Endothelial cell of umbilical vein (primary cell): Measurements from ENCODE around the gene PKD1L1. TPM values are rescaled to one million over a fixed set of nuclear protein-coding genes. Genes with fewer than 3 reads are reported as not detected.

Experiments used
- BruUV-seq: library from RNA; stranded (reverse); fragments of 400-500 nt; replicated peaks from 2 replicates; lab custom pipeline; 2021; lab: Mats Ljungman, UMichigan
- CTCF ChIA-PET: fragments of 300-600, 350-600 bp; sonication (Branson Sonifier 250); formaldehyde crosslinking; loops from one replicate; lab custom pipeline; 2021; ENCODE audit warnings: antibody characterized with exemption, inconsistent platforms; lab: Charles Lee
- POLR2A ChIA-PET: fragments of 300-600, 350-600 bp; sonication (Branson Sonifier 250); formaldehyde crosslinking; loops from one replicate; lab custom pipeline; 2021; ENCODE audit warnings: antibody characterized with exemption, inconsistent platforms; lab: Charles Lee
- DNase-seq: peaks from one replicate; pipeline ENCODE4 v3.0.0-alpha.2; 2011; ENCODE audit warnings: low read depth, low spot score
- FAIRE-seq: peaks from 2 replicates; lab custom pipeline; 2011; peaks lifted over from hg19 to GRCh38; lab: Jason Lieb, UNC
- H2AFZ ChIP-seq: 2 replicates; pipeline ENCODE4 v1.6.0; 2012; ENCODE audit warnings: low read depth, low read length, control low read depth, inconsistent platforms
- H3K27ac ChIP-seq: 2 replicates; pipeline ENCODE4 v1.5.1; 2011; ENCODE audit warnings: low read depth, mild to moderate bottlenecking, control low read depth, low read length, moderate library complexity; ENCODE audit not compliant: insufficient read depth
- H3K27me3 ChIP-seq, 2 experiments: 2 replicates each; pipeline versions ENCODE4 v1.6.0 to v1.6.1; 2011; ENCODE audit warnings: low read length in 2 of 2, mixed read lengths in 1 of 2; ENCODE audit not compliant: control insufficient read depth in 2 of 2, insufficient read depth in 2 of 2
- H3K36me3 ChIP-seq, 2 experiments: 2 replicates in 1 of 2; 3 replicates in 1 of 2; pipeline ENCODE4 v1.5.1; 2011; ENCODE audit warnings: low read length in 2 of 2, mild to moderate bottlenecking in 1 of 2, moderate library complexity in 1 of 2; ENCODE audit not compliant: control insufficient read depth in 2 of 2, insufficient read depth in 2 of 2; ENCODE audit errors: extremely low read depth in 1 of 2
- H3K4me1 ChIP-seq: 3 replicates; pipeline ENCODE4 v1.5.1; 2011; ENCODE audit warnings: mild to moderate bottlenecking, low read length; ENCODE audit not compliant: control insufficient read depth, insufficient read depth; ENCODE audit errors: extremely low read depth
- H3K4me2 ChIP-seq: 2 replicates; pipeline ENCODE4 v1.6.1; 2011; ENCODE audit warnings: low read length, control low read depth, mixed read lengths; ENCODE audit not compliant: insufficient read depth
- H3K4me3 ChIP-seq, 3 experiments: fragments of 200-600 bp in 1 of 3; sonication (generic), shearing (Covaris generic) in 1 of 3; replicated peaks in 1 of 3; 2 replicates each; pipeline ENCODE4 v1.5.1; 2011 to 2016; ENCODE audit warnings: control low read depth in 3 of 3, low read length in 3 of 3, mild to moderate bottlenecking in 2 of 3, inconsistent platforms in 1 of 3, low read depth in 1 of 3, moderate library complexity in 1 of 3; ENCODE audit not compliant: insufficient read depth in 1 of 3
- H3K79me2 ChIP-seq: 2 replicates; pipeline ENCODE4 v1.6.0; 2012; ENCODE audit warnings: low read length, inconsistent platforms; ENCODE audit not compliant: control insufficient read depth, insufficient read depth
- H3K9ac ChIP-seq: replicated peaks from 2 replicates; pipeline ENCODE3; 2011; ENCODE audit warnings: low read length, control low read depth; ENCODE audit not compliant: insufficient read depth; ENCODE audit errors: extremely low read depth
- H3K9me1 ChIP-seq: replicated peaks from 3 replicates; pipeline ENCODE4 v1.6.0; 2011; ENCODE audit warnings: mild to moderate bottlenecking, low read length; ENCODE audit not compliant: control insufficient read depth, insufficient read depth; ENCODE audit errors: extremely low read depth
- H3K9me3 ChIP-seq: replicated peaks from 2 replicates; pipeline ENCODE4 v1.5.1; 2012; ENCODE audit warnings: low read length, inconsistent platforms; ENCODE audit not compliant: control insufficient read depth, insufficient read depth
- H4K20me1 ChIP-seq: replicated peaks from 2 replicates; pipeline ENCODE3; 2011; ENCODE audit warnings: mild to moderate bottlenecking, low read length; ENCODE audit not compliant: control insufficient read depth, insufficient read depth; ENCODE audit errors: extremely low read depth
- EZH2 ChIP-seq: IDR thresholded peaks from 2 replicates; pipeline ENCODE4 v1.6.1; 2012; ENCODE audit warnings: borderline replicate concordance, low read depth, mild to moderate bottlenecking, moderate library complexity, low read length, inconsistent platforms; ENCODE audit not compliant: severe bottlenecking
- FOS ChIP-seq: IDR thresholded peaks from 2 replicates; pipeline ENCODE4 v1.6.1; 2011; ENCODE audit warnings: mild to moderate bottlenecking, low read length, moderate library complexity, borderline replicate concordance; ENCODE audit not compliant: insufficient read depth
- GATA2 ChIP-seq: IDR thresholded peaks from 2 replicates; pipeline ENCODE4 v1.7.0; 2011; ENCODE audit warnings: low read depth, mild to moderate bottlenecking, moderate library complexity, mixed read lengths, low read length; ENCODE audit not compliant: insufficient read length, insufficient read depth
- JUN ChIP-seq: IDR thresholded peaks from 2 replicates; pipeline ENCODE4 v1.6.1; 2011; ENCODE audit warnings: borderline replicate concordance, low read depth; ENCODE audit not compliant: insufficient read length, insufficient read depth
- MAX ChIP-seq: IDR thresholded peaks from 2 replicates; pipeline ENCODE4 v1.6.1; 2011; ENCODE audit not compliant: insufficient read depth, insufficient read length
- MYC ChIP-seq: IDR thresholded peaks from one replicate; pipeline ENCODE4 v1.6.1; 2011; ENCODE audit warnings: mild to moderate bottlenecking, low read depth, low read length
- POLR2A ChIP-seq: IDR thresholded peaks from 2 replicates; pipeline ENCODE4 v1.6.1; 2012; ENCODE audit warnings: low read depth, mild to moderate bottlenecking, control low read depth, low read length
- POLR2AphosphoS5 ChIP-seq: IDR thresholded peaks from 2 replicates; pipeline ENCODE4 v1.6.1; 2012; ENCODE audit warnings: low read depth, mild to moderate bottlenecking, control low read depth, low read length, moderate library complexity; ENCODE audit not compliant: insufficient read depth
- dilution Hi-C: fragments of 300-500 bp; cut with MboI; formaldehyde crosslinking; loops from one replicate; pipeline ENCODE4 v1.15.0; 2019; ENCODE audit warnings: low sequenced_read_pairs; ENCODE audit not compliant: extremely low pct_ligation_motif_present
- intact Hi-C: fragments of 100-400 bp; cut with micrococcal nuclease; formaldehyde crosslinking; loops from one replicate; pipeline ENCODE4 v1.10.0; 2022
- polyA plus RNA-seq, 4 experiments: library from polyadenylated mRNA; depleted of rRNA in 3 of 4; stranded (reverse) in 3 of 4; unstranded in 1 of 4; fragments of >200 nt; gene quantifications; 2 replicates each; pipeline versions ENCODE4 v1.2.1 to v1.2.3, GENCODE V29; 2011 to 2012; ENCODE audit warnings: missing spikeins in 1 of 4
- total RNA-seq: library from RNA; stranded (reverse); gene quantifications from 2 replicates; pipeline ENCODE4 v1.2.3, GENCODE V29; 2021
- TF ChIP-seq, protein P1 (sequence below), 2 donors: IDR thresholded peaks; 1 replicate in 1 of 2; 2 replicates in 1 of 2; pipeline ENCODE4 v1.5.1; 2011; ENCODE audit warnings: low read length in 2 of 2, mild to moderate bottlenecking in 2 of 2, moderate library complexity in 2 of 2, control low read depth in 1 of 2, inconsistent platforms in 1 of 2, low read depth in 1 of 2; ENCODE audit not compliant: insufficient read depth in 1 of 2; ENCODE audit errors: extremely low read depth in 1 of 2

PKD1L1 gene
- total and polyA plus RNA-seq, 2 donors (not counting 3 experiments of a cell fraction or from before 2014, with no cell fraction given), result 4.1 to 5.9 TPM

DNA sequence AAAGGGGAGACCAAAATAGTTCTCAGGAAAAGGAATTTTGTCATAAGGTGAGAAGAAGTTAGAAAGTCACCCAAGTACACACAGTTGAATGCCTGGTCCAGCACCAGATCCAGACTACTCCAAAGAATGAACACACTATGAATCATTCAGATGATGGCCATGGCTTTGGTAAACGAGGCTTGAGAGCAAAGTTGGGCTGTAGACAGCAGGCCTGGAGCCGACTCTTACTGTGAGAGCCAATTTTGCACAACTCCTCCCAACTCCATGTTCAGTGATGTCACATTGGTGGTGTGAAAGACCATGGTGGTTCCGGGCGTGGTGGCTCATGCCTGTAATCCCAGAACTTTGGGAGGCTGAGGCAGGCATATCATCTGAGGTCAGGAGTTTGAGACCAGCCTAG is 131.6 kb downstream of the PKD1L1 start:
- Histone ChIP-seq H3K4me2 (no peak overlapping the region), H3K4me1 (no peaks in the 10 kb centered on the region), H3K9me3 (no peaks in the 10 kb centered on the region), H4K20me1 (no peaks in the 10 kb centered on the region), H3K27me3 (no peaks in the 10 kb centered on the region), H3K36me3 (no peaks in the 10 kb centered on the region), H3K27ac (no peak overlapping the region), H3K79me2 (no peaks in the 10 kb centered on the region), H2AFZ (no peak overlapping the region), H3K9me1 (no peaks in the 10 kb centered on the region), H3K9ac (no peak overlapping the region), H3K4me3 (no peak overlapping the region)
- TF ChIP-seq POLR2A, result no peak
- TF ChIP-seq EZH2, result no peak
- TF ChIP-seq MAX, result no peak
- TF ChIP-seq MYC, result no peak
- TF ChIP-seq GATA2, result no peak
- TF ChIP-seq JUN, result no peak
- TF ChIP-seq POLR2AphosphoS5, result no peak
- dilution Hi-C loops (no loop called here), intact Hi-C loops (loop anchor here (5.0 kb wide), 1 partner anchor 164 kb away; no protein-coding TSS in a partner anchor)
- DNase-seq, result no peak
- ChIA-PET CTCF (interaction anchor here (3.9 kb wide), 1 partner anchor 550 kb away, joined by 20 read pairs; no protein-coding TSS in a partner anchor), POLR2A (no interaction called here)
- no peak for FAIRE-seq
- BruUV-seq, result no TSS peak

GRCh38 chr7:47815867-47816266 is 132.4 kb downstream of the PKD1L1 start:
- DNase-seq (no peak), FAIRE-seq (no peak)
- Histone ChIP-seq H2AFZ (no peak overlapping the region), H3K79me2 (no peaks in the 10 kb centered on the region), H3K9ac (no peak overlapping the region), H3K9me3 (no peaks in the 10 kb centered on the region), H3K4me3 (no peak overlapping the region), H3K27me3 (no peaks in the 10 kb centered on the region), H4K20me1 (no peaks in the 10 kb centered on the region), H3K36me3 (no peaks in the 10 kb centered on the region), H3K4me1 (no peaks in the 10 kb centered on the region), H3K4me2 (no peak overlapping the region), H3K27ac (no peak overlapping the region), H3K9me1 (no peaks in the 10 kb centered on the region)
- ChIA-PET CTCF (interaction anchor here (0.6 to 3.9 kb wide), 3 partner anchors 68 to 550 kb away, joined by 3 to 20 read pairs (median 12); no protein-coding TSS in a partner anchor), POLR2A (no interaction called here)
- dilution Hi-C loops (no loop called here), intact Hi-C loops (loop anchor here (5.0 kb wide), 1 partner anchor 164 kb away; no protein-coding TSS in a partner anchor)
- no peak for TF ChIP-seq FOS
- no peak for TF ChIP-seq POLR2A
- TF ChIP-seq, protein P1, sequence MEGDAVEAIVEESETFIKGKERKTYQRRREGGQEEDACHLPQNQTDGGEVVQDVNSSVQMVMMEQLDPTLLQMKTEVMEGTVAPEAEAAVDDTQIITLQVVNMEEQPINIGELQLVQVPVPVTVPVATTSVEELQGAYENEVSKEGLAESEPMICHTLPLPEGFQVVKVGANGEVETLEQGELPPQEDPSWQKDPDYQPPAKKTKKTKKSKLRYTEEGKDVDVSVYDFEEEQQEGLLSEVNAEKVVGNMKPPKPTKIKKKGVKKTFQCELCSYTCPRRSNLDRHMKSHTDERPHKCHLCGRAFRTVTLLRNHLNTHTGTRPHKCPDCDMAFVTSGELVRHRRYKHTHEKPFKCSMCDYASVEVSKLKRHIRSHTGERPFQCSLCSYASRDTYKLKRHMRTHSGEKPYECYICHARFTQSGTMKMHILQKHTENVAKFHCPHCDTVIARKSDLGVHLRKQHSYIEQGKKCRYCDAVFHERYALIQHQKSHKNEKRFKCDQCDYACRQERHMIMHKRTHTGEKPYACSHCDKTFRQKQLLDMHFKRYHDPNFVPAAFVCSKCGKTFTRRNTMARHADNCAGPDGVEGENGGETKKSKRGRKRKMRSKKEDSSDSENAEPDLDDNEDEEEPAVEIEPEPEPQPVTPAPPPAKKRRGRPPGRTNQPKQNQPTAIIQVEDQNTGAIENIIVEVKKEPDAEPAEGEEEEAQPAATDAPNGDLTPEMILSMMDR (IDR thresholded peaks at IDR 0.05; ENCODE audit: extremely low read depth in 1 of 2, insufficient read depth in 1 of 2, low read depth in 1 of 2, low read length in 2 of 2), result no peak
- TF ChIP-seq MAX, result no peak
- TF ChIP-seq EZH2, result no peak
- TF ChIP-seq GATA2, result no peak
- no peak for TF ChIP-seq JUN
- TF ChIP-seq POLR2AphosphoS5, result no peak
- no peak for TF ChIP-seq MYC
- BruUV-seq, result no TSS peak
